ENCODE measurements around the gene TMEM200B. TPM values are rescaled to one million over a fixed set of nuclear protein-coding genes. Genes with fewer than 3 reads are reported as not detected.
"Not testable (repeated sequence)": the region's sequence is repeated elsewhere in the genome, so short reads cannot be mapped to it uniquely, and the experiment has no call there.

The TMEM200B gene
- 0.94 TPM for total RNA-seq

DNA sequence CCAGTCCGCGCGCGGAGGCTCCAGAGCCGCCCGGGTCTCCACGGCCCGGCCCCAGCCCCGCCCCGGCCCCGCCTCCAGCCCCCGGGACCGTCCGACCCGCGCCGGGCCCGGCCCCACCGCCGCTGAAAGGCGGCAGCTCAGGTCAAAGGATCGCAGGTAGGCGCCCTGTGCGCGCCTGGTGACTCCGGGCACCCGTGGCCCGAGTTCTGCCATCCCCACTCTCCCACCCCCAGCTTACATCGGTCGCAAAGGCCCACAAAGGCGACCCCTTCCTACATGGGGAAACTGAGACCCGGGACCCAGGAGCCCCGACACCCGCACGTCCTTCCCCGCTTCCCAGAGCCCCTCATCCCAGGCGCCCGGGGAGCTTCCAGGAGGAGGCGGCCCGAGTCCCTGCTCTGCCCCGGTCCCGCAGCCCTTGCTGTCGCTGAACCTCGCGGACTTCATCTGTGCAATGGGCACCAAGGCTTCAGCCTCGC, at the start of gene TMEM200B:
Gene TMEM200B, minus strand, starts transcription at position 17 of the 479 bp plus-strand sequence. CDS start 2,075 bp downstream, outside the sequence.
- DNase-seq: no peak

DNA sequence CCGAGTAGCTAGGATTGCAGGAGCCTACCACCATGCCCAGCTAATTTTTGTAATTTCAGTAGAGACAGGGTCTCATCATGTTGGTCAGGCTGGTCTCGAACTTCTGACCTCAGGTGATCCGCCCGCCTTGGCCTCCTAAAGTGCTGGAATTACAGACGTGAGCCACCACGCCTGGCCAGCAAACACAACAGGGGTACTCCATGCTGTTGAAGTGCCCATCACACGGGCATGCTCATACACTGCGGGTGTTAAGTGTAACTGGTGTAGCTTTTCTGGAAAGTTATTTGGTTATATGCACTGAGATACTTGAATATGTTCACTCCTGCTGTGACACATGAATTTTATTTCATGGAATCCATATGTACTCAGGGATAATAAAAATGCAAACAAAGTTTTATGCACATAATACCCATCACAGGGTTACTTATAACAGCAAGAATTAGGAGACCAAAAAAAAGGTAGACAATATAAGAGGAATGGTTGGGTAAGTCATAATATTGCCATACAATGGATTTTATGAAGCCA, 48.8 kb upstream of the TMEM200B start:
- DNase-seq: no peak

DNA sequence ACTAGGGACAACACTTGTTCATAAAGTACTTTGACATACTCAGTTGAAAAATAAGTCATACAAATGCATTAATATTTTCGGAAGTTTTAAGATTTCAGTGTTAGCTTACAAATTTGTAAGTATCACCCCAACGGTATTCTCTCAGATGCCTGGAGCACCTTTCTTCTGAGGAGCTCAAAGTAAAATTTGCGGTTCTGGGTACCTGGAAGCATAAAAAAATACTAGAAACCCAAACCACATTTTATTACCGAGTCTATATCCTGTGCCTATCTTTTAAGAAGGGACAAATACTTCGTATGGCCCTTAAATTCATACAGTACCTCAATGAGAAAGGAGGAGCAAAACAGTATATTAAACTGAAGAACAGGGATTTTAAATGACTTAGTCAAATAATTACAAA, 47.8 kb upstream of the TMEM200B start:
- no peak for DNase-seq

DNA sequence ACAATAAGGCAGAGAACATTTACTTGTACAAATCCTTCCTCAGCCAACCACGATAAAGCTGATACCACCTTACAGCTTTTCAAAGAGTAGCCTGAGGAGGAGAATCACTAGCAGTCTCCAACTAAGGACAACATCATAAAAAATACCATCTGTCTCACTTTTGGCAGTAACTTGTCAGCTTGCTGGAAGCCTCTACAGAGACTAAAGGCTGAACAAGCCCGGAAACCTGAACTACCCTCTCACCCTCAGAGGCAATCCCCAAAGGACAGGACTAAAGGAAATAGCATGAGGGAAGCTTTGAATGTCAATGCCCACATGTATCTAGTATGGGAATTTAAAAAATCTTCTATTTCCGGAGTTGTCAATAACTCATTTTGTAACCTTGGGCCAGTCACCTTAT, 47.4 kb upstream of the TMEM200B start:
- no peak for DNase-seq

DNA sequence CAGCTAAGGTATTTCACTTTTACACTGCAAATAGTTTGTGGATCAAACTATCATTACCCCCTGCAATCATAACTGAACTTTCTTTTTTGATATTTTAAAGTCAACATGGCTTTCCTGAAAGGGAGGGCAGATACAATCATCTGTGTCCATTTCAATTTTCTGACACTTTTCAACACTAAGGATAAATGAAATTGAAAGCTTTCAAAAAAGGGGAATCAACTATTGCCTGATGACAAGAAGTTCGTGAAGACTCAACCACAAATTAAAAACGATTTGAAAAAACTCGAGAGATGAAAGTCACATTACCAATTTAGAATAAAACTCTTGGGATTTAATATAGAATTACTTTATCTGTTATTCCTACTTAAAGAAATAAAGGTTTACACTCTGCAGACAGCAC, 46.3 kb upstream of the TMEM200B start:
- DNase-seq: no peak

DNA sequence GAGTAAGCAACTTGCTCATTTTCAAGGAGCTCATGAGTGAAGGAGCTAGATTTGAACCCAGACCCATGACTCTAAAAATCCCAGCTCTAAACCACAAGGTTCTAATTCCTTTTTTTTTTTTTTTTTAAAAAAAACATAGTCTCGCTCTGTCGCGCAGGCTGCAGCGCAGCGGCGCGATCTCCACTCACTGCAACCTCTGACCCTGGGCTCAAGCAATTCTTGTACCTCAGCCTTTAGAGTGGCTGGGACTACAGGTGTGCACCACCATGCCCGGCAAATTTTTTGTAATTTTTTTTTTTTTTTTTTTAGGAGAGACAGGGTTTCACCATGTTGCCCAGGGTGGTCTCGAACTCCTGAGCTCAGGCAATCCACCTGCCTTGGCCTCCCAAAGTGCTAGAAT, 44.2 kb upstream of the TMEM200B start:
- no peak for DNase-seq

DNA sequence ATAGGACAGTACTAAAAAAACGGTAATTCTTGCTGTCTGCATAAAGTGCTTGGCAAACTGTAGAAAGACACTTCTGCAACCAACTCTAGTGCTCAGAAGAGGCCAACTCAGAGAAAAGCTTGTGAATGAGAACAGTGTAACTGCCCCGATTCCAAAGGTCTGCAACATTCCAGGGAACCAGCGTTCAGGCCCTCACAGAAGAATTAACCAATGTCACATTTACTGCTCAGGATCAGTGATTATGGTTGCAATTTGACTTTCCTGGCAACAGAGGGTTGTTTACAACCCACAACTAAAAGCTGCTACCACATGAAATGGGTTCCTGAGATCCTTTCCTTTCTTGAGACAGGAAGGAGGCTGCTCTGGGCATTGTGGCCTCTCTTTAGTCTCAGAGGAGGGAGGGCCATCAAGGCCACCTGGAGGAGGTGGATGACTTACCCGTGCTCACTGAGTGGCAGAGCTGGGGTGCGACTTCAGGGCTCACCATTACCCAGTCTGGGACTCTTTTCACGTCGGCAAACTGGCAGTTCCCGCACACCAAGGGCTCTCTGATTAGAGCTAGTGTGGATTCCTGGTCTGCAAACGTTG, 42.7 kb upstream of the TMEM200B start:
- no peak for DNase-seq

DNA sequence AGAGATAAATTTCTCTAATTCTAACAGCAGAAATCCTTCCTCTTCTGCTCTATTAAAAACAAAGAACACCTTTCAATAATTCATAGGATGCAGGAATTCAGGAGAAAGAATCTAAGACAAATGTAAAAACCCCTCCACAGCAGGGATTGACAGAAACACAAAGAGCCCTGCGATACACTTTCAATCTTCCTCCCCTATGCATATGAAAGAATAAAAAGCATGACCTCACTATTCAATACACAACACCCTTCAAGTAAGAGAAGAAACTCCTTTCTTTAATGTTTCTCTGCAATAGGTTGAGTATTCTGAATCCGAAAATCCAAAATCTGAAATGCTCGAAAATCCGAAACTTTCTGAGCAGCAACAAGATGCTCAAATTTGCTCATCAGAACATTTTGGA, 40.9 kb upstream of the TMEM200B start:
- DNase-seq: no peak

DNA sequence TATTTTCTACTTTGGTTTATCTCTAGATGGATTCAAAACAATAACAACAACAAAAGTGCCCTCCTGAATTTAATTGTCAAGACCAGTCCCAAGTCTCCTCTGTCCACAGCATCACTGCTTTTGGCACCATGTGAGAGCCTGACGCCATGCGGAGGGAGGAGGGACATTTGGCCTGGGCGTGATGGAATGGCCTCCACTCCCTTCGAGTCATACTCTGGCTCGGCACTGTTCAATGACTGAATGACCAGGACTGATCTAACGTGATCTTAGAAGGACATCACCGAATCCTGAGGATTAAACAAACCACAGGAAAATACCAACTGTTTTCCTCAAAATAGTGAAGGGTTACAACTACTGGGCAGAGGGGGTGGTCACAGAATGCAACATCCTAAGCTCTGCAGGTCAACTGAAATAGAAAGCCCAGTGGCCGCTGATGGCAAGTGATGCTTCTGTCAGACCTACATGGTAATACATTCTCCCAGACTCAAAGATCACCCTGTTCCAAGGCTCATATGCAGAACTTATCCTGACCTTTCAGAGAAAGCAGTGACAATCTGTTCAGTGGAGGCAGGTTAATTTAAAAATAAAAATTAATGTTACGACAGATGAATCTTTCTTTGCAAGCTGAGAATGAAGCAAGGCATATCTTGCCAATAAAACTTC, 38.9 kb upstream of the TMEM200B start:
- no peak for DNase-seq

DNA sequence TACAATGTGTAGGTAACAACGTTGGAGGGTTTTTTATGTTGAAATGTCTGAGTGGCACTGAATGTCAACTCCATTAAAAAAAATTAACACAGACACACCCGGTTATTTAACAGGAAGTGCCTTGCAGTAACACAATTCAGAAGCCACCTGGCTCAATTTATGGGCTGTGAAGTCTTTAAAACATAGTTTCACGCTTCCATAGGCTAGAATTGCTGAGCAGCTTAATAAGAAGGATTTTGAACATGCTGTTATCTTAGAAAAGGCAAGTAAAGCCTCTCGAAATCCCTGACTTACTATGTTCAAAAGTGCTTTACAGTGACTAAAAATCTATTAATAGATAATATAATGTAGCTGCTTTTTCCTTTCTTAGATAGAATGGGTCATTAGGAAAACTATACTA, 38.3 kb upstream of the TMEM200B start:
- no peak for DNase-seq

DNA sequence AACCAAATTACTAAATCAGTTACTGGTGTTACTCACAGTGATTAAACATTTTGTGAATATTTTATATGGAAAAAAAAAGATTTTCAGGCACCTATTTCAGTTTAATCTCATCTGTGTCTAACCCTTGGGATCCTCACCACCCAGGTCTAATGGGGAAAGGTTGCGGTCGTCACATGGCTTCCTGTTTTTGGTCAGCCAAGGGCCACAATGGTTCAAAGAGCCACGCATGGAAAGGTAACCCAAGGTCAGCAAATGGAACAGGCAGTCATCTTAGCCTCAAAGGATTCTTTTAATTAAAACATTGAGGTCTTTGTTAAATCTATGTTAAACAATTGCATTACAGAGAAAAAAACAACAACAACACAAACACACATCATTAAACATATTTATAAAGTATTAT, 36.1 kb upstream of the TMEM200B start:
- no peak for DNase-seq

DNA sequence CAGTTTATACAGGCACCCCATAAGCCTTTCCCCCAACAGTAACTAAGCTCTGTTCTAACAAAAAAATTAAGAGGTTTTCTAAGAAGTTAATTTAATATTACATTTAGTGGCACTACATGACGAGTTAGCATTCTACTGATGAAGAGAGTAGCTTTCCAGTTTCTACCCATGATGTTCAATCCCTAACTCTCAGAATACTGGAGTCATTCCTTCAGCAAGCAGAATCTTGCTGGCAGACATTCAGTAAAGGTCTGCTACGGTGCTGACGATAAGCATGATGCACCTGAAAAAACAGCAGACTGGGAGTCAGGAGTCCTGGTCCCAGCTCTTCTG, 33.5 kb upstream of the TMEM200B start:
- DNase-seq: no peak

DNA sequence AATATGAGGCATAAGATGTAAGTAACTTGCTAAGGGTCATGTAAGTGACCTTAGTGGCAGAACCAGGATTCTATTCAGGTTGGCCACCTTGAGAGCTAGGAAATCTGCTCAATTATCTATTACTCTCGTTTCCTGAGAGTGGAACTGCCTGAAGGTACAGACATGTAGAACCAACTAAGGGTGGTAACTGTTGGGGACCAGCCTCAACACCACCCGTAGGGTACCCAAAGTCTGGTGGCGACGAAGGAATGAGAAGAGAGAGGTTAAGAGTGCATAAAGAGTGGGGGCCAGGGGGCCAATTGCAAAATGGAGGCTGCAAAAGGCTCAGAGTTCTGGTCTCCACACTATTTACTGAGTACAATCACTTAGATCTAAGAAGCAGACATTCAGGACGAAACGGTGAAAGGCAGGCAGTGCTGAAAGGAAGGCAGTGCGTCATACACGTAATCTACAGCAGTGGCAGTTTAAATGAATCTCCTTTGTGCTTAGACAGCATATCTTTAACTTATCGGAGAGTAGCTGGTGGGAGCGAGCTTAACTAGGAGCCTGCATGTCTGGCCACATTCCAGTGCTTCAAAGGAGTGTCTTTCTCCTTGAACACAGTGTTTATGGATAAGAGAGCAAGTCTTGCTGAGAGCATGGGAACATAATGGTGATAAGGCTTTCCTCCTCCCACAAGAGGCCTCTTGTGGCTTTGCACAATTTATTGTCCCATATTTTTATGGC, 33.0 kb upstream of the TMEM200B start:
- DNase-seq: no peak

DNA sequence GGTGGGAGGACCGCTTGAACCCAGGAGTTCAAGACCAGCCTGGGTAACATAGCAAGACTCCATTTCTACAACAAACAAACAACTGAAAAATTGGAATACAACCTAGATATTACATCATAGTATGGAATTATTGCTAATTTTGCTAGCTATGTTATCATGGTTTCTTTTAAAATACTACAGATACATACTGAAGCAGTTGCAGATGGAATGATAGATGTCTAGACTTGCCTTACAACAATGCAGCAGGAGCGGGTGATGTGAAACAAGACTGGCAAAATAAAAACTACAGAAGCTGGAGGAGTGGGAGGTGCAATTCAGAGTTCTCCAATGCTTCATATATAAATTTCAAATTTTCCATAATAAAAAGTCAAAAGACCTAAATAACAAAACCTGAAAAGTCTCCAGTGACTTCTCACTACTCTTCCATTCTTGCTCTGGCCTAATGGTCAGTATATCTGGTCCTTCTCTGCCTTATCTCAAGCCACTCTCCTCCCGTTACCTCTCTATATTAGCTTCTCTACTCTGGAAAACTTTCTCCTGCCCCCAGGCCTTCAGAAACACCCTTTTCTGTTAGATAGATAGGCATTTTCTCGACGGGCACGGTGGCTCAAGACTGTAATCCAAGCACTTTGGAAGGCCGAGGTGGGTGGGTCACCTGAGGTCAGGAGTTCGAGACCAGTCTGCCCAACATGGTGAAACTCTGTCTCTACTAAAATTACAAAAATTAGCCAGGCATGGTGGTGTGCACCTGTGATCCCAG, 28.5 kb upstream of the TMEM200B start:
- DNase-seq: no peak

DNA sequence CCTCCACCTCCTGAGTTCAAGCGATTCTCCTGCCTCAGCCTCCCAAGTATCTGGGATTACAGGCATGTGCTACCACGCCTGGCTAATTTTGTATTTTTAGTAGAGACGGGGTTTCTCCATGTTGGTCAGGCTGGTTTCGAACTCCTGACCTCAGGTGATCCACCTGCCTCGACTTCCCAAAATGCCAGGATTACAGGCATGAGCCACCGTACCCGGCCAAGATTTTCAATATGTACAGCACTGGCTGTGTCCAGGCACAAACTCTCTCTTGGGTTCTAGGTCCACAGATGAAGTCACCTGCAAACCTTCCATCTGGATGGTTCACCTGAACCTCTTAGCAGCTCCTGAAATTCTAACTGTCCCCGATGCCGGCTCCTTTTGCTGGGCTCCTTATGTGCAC, 26.6 kb upstream of the TMEM200B start:
- DNase-seq: not testable (repeated sequence)

DNA sequence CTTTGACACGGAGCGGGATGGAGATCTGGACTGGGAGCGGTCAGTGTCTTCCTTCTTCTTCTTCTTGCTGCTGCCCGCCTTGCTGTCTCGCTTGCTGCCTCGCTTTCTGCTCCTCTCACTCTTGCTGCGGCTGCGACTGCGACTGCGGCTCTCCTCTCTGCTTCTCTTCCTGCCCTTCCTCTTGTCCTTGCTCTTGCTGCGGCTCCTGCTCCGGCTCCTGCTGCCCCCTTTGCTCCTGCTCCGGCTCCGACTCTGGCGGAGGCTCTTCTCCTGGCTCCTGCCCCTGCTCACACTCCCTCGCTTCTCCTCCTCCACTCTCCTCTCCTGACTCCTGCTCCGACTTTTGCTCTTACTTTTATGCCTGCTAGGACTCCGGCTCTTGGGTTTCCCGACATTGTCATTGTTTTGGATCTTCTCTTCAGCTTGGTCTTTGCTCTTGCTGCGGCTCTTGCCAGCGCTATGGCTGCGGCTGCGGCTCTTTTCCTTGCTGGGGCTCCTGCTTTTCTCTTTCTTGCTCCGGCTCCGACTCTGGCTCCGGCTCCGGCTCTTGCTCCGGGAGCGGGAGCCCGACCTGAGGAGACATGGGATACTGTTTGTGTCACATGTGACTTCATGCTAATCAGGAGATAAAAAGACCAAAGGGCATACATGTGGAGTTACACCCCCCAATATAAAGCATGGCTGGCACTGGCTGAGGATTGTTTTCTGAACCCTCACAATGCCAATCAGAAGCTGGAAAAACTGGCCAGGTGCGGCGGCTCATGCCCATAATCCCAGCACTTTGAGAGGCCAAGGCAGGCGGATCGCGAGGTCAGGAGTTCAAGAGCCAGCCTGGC, 25.2 kb upstream of the TMEM200B start:
- DNase-seq: no peak

DNA sequence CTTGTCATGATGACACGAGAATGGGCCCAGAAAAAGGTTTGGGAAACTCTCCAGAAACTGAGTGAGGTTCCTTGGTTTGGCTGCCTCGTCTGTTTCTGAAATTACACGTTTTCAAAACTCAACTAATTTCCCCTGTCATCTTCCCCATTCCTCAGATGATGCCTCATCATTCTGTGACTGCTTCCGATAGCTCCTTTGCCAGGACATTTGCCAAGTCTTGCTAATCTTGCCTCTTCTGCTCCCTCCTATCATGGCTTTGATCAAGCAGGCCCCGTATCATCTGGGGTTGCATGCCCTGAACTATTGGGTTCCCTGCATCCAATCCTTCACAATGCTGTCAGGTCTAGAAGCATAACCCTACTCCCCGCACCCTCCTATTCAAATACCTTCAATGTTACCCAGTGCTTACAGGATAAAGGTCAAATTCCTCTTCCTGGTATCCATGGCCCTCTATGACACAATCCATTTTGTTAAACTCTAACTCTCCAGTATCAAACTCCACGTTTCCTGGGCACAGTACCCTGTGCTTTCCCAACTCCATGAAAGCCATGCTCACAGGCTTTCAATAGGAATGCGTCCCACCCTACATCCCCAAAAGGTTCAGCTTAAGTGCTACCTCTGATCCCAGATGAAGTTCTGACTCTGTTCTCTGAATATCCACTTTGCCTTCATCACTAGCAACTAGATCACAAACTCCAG, 22.2 kb upstream of the TMEM200B start:
- DNase-seq: no peak

DNA sequence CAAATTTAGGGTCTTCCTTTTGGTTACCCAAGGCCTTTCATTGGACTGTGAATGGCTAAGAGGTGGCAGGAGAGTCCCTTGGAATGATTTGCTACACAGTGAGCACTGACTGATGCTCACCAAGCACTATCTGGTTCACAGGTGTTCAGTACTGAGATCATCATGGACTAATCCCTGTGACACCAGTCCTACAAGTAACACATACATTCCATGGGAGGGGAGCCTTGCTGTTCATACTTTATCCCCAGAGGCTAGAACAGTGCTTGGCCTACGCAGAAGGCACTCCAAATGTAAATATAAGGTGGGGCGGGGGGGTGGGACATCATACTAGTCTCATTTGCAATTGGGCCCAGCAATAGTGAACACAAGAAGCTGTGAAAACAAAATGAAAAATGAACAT, 20.5 kb upstream of the TMEM200B start:
- DNase-seq: no peak

DNA sequence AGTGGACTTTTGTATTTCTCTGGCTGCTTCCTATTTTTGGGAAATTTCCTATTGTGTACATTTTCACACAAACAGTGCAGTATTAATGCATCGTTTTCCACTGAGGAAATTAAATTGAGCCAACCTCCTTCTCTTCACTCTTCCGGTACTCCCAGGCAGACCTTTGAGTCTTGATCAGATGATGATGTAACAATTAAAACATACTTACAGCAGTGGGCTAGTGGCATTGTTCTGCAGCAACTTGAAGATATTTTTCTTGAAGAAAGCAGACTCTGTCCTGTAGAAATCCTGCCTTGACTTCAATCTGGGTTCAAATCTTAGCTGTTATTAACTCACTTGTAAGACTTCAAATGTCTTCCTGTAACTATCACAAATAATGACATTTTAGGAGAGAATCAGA, 19.0 kb upstream of the TMEM200B start:
- DNase-seq: no peak

DNA sequence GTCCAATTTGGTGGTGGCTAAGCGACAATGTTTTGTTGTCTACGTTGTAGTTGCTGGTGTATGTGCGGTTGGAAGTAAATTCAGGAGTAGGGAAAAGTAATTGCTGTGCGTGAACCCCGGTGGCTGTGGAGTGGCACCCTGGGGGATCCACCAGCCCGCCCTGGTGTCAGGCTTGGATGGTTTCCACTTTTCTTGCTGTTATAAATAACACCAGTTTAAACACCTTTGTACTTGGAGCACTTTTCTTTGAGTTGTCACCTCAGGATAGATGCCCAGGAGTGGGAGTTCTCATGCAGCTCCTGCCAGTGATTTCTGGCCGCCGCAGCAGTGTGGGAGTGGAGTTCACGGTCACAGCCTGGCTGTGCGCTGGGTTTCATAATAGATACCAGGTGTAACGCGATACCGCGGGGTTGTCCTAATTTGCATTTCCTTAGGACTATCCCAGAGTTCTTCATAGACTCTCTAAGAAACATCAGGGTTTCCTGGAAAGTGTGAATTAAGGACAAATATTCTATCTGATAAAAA, 12.8 kb upstream of the TMEM200B start:
- no peak for DNase-seq

DNA sequence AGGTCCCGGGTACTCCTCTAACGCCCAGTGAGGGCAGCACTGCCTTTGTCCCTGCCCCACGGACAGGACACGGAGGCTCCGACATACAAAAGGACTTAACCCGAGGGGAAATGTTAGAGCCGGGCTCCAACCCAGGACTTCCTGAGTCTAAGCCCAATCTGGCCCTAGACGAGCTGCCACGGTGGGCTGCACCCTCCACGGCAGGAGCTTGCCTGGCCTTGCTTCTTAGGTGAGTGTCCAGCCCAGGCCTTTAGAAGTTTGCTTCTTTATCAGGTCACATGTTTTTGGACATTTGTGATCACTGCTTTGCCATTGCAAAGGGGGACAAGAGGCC, 11.0 kb upstream of the TMEM200B start:
- no peak for DNase-seq
